Ovary (tissue), 3 donors: ENCODE measurements around the gene GOLGA6A.
"Not testable (repeated sequence)": the region's sequence is repeated elsewhere in the genome, so short reads cannot be mapped to it uniquely, and the experiment has no call there.

Source experiments
- CTCF ChIP-seq, 3 donors: fragments of 450-650 bp in 2 of 3; fragments of 200-600 bp in 1 of 3; IDR thresholded peaks; one replicate each; pipeline versions ENCODE4 v1.5.1 to v1.8.0; 2016 to 2022; ENCODE audit warnings: antibody characterized with exemption in 3 of 3, mild to moderate bottlenecking in 1 of 3
- POLR2A ChIP-seq: fragments of 450-650 bp; IDR thresholded peaks from one replicate; pipeline ENCODE4 v1.6.1; 2017; ENCODE audit warnings: antibody characterized with exemption, mild to moderate bottlenecking, moderate library complexity
- donor health status: DM: no; HTN: no; CAD: no.

- TF ChIP-seq CTCF (IDR thresholded peaks at IDR 0.05); POLR2A: not testable (repeated sequence)
Measured at GRCh38 chr15:74075781-74076180, 6.6 kb downstream of the GOLGA6A start.
